WTC11 (cell line): ENCODE data around the gene CFAP100. TPM values are rescaled to one million over a fixed set of nuclear protein-coding genes. Genes with fewer than 3 reads are reported as not detected.

ENCODE experiments used
- ATAC-seq: fragments of 200-7000 bp; cut with Tn5 transposase; 2 replicates; pipeline ENCODE4 v1.10.0; 2021; ENCODE audit warnings: mild to moderate bottlenecking, moderate library complexity
- CTCF ChIA-PET: fragments of 300-600 bp; sonication (Branson Sonifier 250); formaldehyde crosslinking; loops from one replicate; lab custom pipeline; 2021; ENCODE audit warnings: antibody characterized with exemption; lab: Charles Lee
- POLR2A ChIA-PET: fragments of 350-600 bp; sonication (Branson Sonifier 250); formaldehyde crosslinking; loops from one replicate; lab custom pipeline; 2021; ENCODE audit warnings: antibody characterized with exemption; lab: Charles Lee
- DNase-seq: peaks from one replicate; pipeline ENCODE4 v3.0.0; 2021; ENCODE audit warnings: low spot score
- H3K27ac Mint-ChIP-seq: 2 replicates; pipeline ENCODE4 v1.8.0; 2021; ENCODE audit warnings: mixed read lengths
- H3K27me3 Mint-ChIP-seq: 2 replicates; pipeline ENCODE4 v1.8.0; 2021; ENCODE audit warnings: low read depth, mild to moderate bottlenecking, moderate library complexity, mixed read lengths
- H3K36me3 Mint-ChIP-seq: 2 replicates; pipeline ENCODE4 v1.8.0; 2021; ENCODE audit warnings: mixed read lengths
- H3K4me1 Mint-ChIP-seq: 2 replicates; pipeline ENCODE4 v1.8.0; 2022; ENCODE audit warnings: mixed read lengths
- H3K4me3 Mint-ChIP-seq: 2 replicates; pipeline ENCODE4 v1.8.0; 2021; ENCODE audit warnings: mild to moderate bottlenecking, moderate library complexity, mixed read lengths
- H3K9me3 Mint-ChIP-seq: 2 replicates; pipeline ENCODE4 v1.8.0; 2021; ENCODE audit warnings: mixed read lengths
- JAZF1 ChIP-seq: fragments of 250-450 bp; sonication (Bioruptor Pico); IDR thresholded peaks from 2 replicates; pipeline ENCODE4 v1.9.0; 2021; ENCODE audit warnings: moderate library complexity, mild to moderate bottlenecking, inconsistent platforms
- NR2C2 ChIP-seq: sonication (generic); formaldehyde crosslinking; IDR thresholded peaks from 2 replicates; pipeline ENCODE4 v1.8.0; 2022; ENCODE audit warnings: mild to moderate bottlenecking, missing genetic modification reagents
- TEAD1 ChIP-seq: sonication (generic); formaldehyde crosslinking; IDR thresholded peaks from 2 replicates; pipeline ENCODE4 v1.8.0; 2022; ENCODE audit warnings: mild to moderate bottlenecking, missing genetic modification reagents
- ZBTB21 ChIP-seq: sonication (generic); formaldehyde crosslinking; IDR thresholded peaks from 2 replicates; pipeline ENCODE4 v1.8.1; 2023; ENCODE audit warnings: mild to moderate bottlenecking, missing genetic modification reagents, borderline replicate concordance
- ZNF138 ChIP-seq: sonication (generic); formaldehyde crosslinking; conservative IDR thresholded peaks from 2 replicates; pipeline ENCODE4 v1.8.1; 2022; ENCODE audit warnings: mild to moderate bottlenecking, moderate library complexity, missing genetic modification reagents
- ZNF263 ChIP-seq: sonication (generic); formaldehyde crosslinking; IDR thresholded peaks from 2 replicates; pipeline ENCODE4 v1.8.1; 2022; ENCODE audit warnings: low read depth, mild to moderate bottlenecking, moderate library complexity, missing genetic modification reagents
- ZNF423 ChIP-seq: fragments of 250-450 bp; sonication (Bioruptor Pico); IDR thresholded peaks from 2 replicates; pipeline ENCODE4 v2.1.2; 2022; ENCODE audit warnings: mild to moderate bottlenecking, moderate library complexity
- ZNF671 ChIP-seq: fragments of 250-450 bp; sonication (Bioruptor Pico); IDR thresholded peaks from 2 replicates; pipeline ENCODE4 v1.8.0; 2021; ENCODE audit warnings: mild to moderate bottlenecking
- total RNA-seq: library from RNA; stranded (reverse); gene quantifications from 3 replicates; pipeline ENCODE4 v1.2.3, GENCODE V29; 2021
- TF ChIP-seq, protein P1 (sequence below): sonication (generic); formaldehyde crosslinking; IDR thresholded peaks from 2 replicates; pipeline ENCODE4 v1.8.1; 2023; ENCODE audit warnings: mild to moderate bottlenecking, missing genetic modification reagents
- TF ChIP-seq, protein P2 (sequence below): fragments of 200-600 bp; IDR thresholded peaks from 2 replicates; pipeline ENCODE4 v1.8.0; 2022; ENCODE audit warnings: antibody characterized with exemption
- TF ChIP-seq, protein P3 (sequence below): sonication (generic); formaldehyde crosslinking; IDR thresholded peaks from 2 replicates; pipeline ENCODE4 v1.8.1; 2023; ENCODE audit warnings: mild to moderate bottlenecking, missing genetic modification reagents, borderline replicate concordance
- TF ChIP-seq, protein P4 (sequence below): sonication (generic); formaldehyde crosslinking; IDR thresholded peaks from 2 replicates; pipeline ENCODE4 v1.8.0; 2022; ENCODE audit warnings: missing genetic modification reagents

CFAP100 gene
- total RNA-seq, 1 experiment from 2014 or later: not detected

DNA sequence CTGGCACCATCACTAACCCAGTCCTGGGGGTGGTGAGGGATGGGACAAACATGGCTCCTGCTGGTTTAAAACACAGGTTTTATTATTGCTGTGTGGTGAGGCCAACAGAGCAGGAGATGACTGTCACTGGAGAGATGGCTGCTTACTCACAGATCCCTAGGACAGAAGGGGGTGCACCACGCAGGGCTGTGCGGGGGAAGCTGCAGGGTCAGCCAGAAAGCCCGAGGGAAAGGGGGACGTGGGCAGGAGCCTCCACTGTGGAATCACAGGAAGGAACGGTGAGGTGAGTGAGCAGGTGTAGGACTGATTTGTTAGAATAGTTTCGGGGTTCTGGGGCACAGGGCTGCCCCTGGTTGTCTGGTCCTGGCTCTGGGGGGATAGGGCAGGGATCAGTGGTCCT, 7.5 kb downstream of the CFAP100 start:
- no peak for ATAC-seq
- Mint-ChIP-seq H3K4me3 (no peak overlapping the region), H3K36me3 (no peaks in the 10 kb centered on the region), H3K27me3 (no peaks in the 10 kb centered on the region; the same call in 1 of the 2 replicates), H3K9me3 (no peaks in the 10 kb centered on the region), H3K27ac (no peak overlapping the region), H3K4me1 (peaks cover 16% of the 10 kb centered on the region)
- ChIA-PET POLR2A (no interaction called here), CTCF (no interaction called here)
- TF ChIP-seq ZNF263 (CRISPR knock-in tag) (no peak), ZNF423 (CRISPR knock-in tag) (no peak), ZNF671 (no peak), TEAD1 (CRISPR knock-in tag) (no peak), ZBTB21 (CRISPR knock-in tag) (no peak), ZNF138 (CRISPR knock-in tag) (no peak)
- TF ChIP-seq, protein P1, sequence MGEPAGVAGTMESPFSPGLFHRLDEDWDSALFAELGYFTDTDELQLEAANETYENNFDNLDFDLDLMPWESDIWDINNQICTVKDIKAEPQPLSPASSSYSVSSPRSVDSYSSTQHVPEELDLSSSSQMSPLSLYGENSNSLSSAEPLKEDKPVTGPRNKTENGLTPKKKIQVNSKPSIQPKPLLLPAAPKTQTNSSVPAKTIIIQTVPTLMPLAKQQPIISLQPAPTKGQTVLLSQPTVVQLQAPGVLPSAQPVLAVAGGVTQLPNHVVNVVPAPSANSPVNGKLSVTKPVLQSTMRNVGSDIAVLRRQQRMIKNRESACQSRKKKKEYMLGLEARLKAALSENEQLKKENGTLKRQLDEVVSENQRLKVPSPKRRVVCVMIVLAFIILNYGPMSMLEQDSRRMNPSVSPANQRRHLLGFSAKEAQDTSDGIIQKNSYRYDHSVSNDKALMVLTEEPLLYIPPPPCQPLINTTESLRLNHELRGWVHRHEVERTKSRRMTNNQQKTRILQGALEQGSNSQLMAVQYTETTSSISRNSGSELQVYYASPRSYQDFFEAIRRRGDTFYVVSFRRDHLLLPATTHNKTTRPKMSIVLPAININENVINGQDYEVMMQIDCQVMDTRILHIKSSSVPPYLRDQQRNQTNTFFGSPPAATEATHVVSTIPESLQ (CRISPR knock-in tag): no peak
- TF ChIP-seq, protein P2, sequence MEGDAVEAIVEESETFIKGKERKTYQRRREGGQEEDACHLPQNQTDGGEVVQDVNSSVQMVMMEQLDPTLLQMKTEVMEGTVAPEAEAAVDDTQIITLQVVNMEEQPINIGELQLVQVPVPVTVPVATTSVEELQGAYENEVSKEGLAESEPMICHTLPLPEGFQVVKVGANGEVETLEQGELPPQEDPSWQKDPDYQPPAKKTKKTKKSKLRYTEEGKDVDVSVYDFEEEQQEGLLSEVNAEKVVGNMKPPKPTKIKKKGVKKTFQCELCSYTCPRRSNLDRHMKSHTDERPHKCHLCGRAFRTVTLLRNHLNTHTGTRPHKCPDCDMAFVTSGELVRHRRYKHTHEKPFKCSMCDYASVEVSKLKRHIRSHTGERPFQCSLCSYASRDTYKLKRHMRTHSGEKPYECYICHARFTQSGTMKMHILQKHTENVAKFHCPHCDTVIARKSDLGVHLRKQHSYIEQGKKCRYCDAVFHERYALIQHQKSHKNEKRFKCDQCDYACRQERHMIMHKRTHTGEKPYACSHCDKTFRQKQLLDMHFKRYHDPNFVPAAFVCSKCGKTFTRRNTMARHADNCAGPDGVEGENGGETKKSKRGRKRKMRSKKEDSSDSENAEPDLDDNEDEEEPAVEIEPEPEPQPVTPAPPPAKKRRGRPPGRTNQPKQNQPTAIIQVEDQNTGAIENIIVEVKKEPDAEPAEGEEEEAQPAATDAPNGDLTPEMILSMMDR: no peak
- no peak for DNase-seq

DNA sequence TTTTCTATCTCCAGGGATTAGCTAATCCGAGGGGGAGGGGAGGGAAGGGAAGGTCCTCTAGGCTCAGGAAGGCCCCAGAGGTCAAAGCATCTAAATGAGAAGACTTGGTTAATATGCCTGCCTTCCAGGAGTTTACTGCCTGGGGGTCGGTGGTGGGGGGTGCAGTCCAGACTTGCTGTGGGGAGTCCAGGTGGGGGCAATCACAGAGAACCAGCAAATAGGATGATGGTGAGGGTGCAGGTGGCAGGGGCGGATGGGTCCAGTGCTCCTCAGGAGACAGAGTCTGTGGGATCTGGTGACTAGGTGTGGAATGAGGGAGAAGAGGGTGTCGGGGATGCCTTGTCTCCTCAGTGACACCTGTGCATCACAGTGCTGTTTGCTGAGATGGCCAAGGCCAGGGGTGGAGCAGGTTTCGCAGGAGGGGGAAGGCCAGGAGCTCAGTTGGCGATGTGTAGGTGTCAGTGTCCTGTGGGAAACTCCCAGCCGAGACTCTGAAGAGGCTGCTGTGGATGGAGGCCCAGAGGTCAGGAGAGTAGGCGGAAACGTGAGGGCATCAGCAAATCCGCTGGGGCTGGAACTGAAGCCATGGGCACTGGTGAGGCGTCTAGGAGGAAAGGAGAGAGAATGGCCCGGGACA, 8.1 kb downstream of the CFAP100 start:
- POLR2A ChIA-PET: interaction anchor here (1.3 kb wide), 1 partner anchor 21 kb away, joined by 3 read pairs; no protein-coding TSS in a partner anchor
- no peaks in the 10 kb centered on the region for H3K9me3 Mint-ChIP-seq
- TF ChIP-seq, protein P3, sequence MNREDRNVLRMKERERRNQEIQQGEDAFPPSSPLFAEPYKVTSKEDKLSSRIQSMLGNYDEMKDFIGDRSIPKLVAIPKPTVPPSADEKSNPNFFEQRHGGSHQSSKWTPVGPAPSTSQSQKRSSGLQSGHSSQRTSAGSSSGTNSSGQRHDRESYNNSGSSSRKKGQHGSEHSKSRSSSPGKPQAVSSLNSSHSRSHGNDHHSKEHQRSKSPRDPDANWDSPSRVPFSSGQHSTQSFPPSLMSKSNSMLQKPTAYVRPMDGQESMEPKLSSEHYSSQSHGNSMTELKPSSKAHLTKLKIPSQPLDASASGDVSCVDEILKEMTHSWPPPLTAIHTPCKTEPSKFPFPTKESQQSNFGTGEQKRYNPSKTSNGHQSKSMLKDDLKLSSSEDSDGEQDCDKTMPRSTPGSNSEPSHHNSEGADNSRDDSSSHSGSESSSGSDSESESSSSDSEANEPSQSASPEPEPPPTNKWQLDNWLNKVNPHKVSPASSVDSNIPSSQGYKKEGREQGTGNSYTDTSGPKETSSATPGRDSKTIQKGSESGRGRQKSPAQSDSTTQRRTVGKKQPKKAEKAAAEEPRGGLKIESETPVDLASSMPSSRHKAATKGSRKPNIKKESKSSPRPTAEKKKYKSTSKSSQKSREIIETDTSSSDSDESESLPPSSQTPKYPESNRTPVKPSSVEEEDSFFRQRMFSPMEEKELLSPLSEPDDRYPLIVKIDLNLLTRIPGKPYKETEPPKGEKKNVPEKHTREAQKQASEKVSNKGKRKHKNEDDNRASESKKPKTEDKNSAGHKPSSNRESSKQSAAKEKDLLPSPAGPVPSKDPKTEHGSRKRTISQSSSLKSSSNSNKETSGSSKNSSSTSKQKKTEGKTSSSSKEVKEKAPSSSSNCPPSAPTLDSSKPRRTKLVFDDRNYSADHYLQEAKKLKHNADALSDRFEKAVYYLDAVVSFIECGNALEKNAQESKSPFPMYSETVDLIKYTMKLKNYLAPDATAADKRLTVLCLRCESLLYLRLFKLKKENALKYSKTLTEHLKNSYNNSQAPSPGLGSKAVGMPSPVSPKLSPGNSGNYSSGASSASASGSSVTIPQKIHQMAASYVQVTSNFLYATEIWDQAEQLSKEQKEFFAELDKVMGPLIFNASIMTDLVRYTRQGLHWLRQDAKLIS (CRISPR knock-in tag): no peak
- TF ChIP-seq NR2C2 (CRISPR knock-in tag): no peak
- TF ChIP-seq, all 79 proteins: peak for 0
- CTCF ChIA-PET: interaction anchor here (1.4 kb wide), 1 partner anchor 8 kb away, joined by 4 read pairs; the partner anchor contains the start of gene CFAP100
- H3K27ac Mint-ChIP-seq: no peak overlapping the region
- ATAC-seq (no peak), DNase-seq (no peak)
- H3K36me3 Mint-ChIP-seq: no peaks in the 10 kb centered on the region
- H3K4me1 Mint-ChIP-seq: peaks cover 16% of the 10 kb centered on the region
- no peaks in the 10 kb centered on the region; the same call in 1 of the 2 replicates for H3K27me3 Mint-ChIP-seq
- no peak overlapping the region for H3K4me3 Mint-ChIP-seq

DNA sequence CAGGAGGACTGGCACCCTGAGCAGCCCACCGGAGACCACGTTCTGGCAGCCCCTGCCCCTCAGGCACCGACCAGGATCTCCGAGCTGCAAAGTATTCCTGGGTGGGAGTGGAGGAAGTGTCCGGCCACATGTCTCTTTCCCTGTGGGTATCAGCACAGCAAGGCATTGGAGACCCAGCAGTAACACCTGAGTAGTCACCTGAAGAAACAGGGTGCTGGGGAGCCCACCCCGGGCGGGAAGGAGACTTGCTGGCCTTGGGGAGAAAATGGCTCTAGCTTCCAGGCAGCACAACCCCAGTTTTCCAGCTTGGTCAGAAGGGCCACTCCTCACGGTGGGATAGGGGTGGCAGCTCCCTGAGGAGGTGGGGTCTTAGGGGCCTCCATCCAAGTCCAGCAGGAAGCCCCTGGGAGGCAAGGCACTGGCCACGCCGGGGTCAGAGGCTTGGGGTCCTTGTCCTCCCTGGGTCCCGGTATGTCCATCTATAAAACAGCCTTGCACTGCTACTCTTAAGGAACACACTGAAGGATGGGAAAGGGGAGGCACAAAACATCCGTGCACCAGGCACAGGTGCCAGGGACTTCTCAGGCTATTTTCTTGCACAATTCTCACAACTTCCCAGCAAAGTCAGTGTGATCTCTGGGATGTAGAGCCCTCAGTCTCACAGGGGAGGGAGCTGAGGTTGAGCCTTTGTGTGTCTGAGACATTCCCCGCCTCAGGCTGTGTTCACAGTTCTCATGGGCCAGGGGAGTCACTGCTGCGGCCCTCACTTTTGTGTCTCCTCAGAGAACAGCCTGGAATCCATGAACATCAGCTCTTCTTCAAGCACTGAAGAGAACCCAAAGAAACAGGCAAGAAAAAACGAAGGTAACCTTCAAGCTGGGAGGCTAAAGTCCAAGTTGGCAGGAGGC, 11.9 kb downstream of the CFAP100 start:
- POLR2A ChIA-PET: no interaction called here
- Mint-ChIP-seq H3K9me3 (no peaks in the 10 kb centered on the region), H3K4me3 (no peak overlapping the region), H3K4me1 (peaks cover 22% of the 10 kb centered on the region), H3K36me3 (no peaks in the 10 kb centered on the region), H3K27ac (no peak overlapping the region)
- no peak for ATAC-seq
- no peak for TF ChIP-seq JAZF1 (CRISPR knock-in tag)
- TF ChIP-seq, protein P4, sequence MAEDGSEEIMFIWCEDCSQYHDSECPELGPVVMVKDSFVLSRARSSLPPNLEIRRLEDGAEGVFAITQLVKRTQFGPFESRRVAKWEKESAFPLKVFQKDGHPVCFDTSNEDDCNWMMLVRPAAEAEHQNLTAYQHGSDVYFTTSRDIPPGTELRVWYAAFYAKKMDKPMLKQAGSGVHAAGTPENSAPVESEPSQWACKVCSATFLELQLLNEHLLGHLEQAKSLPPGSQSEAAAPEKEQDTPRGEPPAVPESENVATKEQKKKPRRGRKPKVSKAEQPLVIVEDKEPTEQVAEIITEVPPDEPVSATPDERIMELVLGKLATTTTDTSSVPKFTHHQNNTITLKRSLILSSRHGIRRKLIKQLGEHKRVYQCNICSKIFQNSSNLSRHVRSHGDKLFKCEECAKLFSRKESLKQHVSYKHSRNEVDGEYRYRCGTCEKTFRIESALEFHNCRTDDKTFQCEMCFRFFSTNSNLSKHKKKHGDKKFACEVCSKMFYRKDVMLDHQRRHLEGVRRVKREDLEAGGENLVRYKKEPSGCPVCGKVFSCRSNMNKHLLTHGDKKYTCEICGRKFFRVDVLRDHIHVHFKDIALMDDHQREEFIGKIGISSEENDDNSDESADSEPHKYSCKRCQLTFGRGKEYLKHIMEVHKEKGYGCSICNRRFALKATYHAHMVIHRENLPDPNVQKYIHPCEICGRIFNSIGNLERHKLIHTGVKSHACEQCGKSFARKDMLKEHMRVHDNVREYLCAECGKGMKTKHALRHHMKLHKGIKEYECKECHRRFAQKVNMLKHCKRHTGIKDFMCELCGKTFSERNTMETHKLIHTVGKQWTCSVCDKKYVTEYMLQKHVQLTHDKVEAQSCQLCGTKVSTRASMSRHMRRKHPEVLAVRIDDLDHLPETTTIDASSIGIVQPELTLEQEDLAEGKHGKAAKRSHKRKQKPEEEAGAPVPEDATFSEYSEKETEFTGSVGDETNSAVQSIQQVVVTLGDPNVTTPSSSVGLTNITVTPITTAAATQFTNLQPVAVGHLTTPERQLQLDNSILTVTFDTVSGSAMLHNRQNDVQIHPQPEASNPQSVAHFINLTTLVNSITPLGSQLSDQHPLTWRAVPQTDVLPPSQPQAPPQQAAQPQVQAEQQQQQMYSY (CRISPR knock-in tag): no peak
- TF ChIP-seq, all 79 proteins: peak for 0
- CTCF ChIA-PET: no interaction called here
- H3K27me3 Mint-ChIP-seq: no peaks in the 10 kb centered on the region
- no peak for DNase-seq
